Hepatocyte (in vitro differentiated cells): ENCODE data around the gene KCNK13.
"Not testable (repeated sequence)": the region's sequence is repeated elsewhere in the genome, so short reads cannot be mapped to it uniquely, and the experiment has no call there.

Source experiments
- EZH2 ChIP-seq: fragments of 200-600 bp; sonication (generic); IDR thresholded peaks from 2 replicates; pipeline ENCODE4 v1.6.1; 2016; ENCODE audit warnings: antibody characterized with exemption, mild to moderate bottlenecking, borderline replicate concordance
- EZH2phosphoT487 ChIP-seq: fragments of 200-600 bp; sonication (generic); IDR thresholded peaks from one replicate; pipeline ENCODE4 v1.6.1; 2018; ENCODE audit warnings: antibody characterized with exemption, mild to moderate bottlenecking, low read depth, moderate library complexity; ENCODE audit not compliant: unreplicated experiment, severe bottlenecking
- TF ChIP-seq, protein P1 (sequence below): fragments of 200-600 bp; sonication (generic); IDR thresholded peaks from 2 replicates; pipeline ENCODE4 v1.5.1; 2016; ENCODE audit warnings: antibody characterized with exemption, mild to moderate bottlenecking; ENCODE audit not compliant: poor library complexity

- TF ChIP-seq, protein P1, sequence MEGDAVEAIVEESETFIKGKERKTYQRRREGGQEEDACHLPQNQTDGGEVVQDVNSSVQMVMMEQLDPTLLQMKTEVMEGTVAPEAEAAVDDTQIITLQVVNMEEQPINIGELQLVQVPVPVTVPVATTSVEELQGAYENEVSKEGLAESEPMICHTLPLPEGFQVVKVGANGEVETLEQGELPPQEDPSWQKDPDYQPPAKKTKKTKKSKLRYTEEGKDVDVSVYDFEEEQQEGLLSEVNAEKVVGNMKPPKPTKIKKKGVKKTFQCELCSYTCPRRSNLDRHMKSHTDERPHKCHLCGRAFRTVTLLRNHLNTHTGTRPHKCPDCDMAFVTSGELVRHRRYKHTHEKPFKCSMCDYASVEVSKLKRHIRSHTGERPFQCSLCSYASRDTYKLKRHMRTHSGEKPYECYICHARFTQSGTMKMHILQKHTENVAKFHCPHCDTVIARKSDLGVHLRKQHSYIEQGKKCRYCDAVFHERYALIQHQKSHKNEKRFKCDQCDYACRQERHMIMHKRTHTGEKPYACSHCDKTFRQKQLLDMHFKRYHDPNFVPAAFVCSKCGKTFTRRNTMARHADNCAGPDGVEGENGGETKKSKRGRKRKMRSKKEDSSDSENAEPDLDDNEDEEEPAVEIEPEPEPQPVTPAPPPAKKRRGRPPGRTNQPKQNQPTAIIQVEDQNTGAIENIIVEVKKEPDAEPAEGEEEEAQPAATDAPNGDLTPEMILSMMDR = not testable (repeated sequence)
- not testable (repeated sequence) for TF ChIP-seq EZH2phosphoT487, EZH2
These were observed 138.8 kb downstream of the KCNK13 start for GRCh38 chr14:90200546-90200945.
